SK-N-SH (cell line): ENCODE measurements around the gene TRPM3. TPM values are rescaled to one million over a fixed set of nuclear protein-coding genes. Genes with fewer than 3 reads are reported as not detected.

Experiments
- CTCF ChIA-PET: fragments of 300-600, 350-600 bp; formaldehyde crosslinking; extraction: SDS; loops from one replicate; lab custom pipeline; 2021; lab: Yijun Ruan, JAX
- POLR2A ChIA-PET: fragments of 350-600 bp; sonication (Branson Sonifier 250); formaldehyde crosslinking; extraction: SDS; loops from one replicate; lab custom pipeline; 2020; ENCODE audit warnings: antibody characterized with exemption, inconsistent platforms; lab: Yijun Ruan, JAX
- DNase-seq: peaks from one replicate; pipeline ENCODE4 v3.0.0; 2012
- H2AFZ ChIP-seq: fragments of 200-600 bp; sonication (generic); 2 replicates; pipeline ENCODE4 v1.8.1; 2016; ENCODE audit warnings: antibody characterized with exemption, mild to moderate bottlenecking, low read depth
- H3F3A ChIP-seq: fragments of 200-600 bp; sonication (generic); replicated peaks from 2 replicates; pipeline ENCODE3; 2016; ENCODE audit warnings: antibody characterized with exemption, mild to moderate bottlenecking; ENCODE audit not compliant: insufficient read depth
- H3K27ac ChIP-seq, 2 experiments: fragments of 200-500 bp in 1 of 2; fragments of 200-600 bp in 1 of 2; sonication (Bioruptor generic) in 1 of 2; sonication (generic), shearing (Covaris generic) in 1 of 2; 2 replicates each; pipeline versions ENCODE4 v1.5.1 to v1.6.1; 2014 to 2016; ENCODE audit warnings: low read depth in 2 of 2, inconsistent platforms in 1 of 2, low read length in 1 of 2, mild to moderate bottlenecking in 1 of 2, mixed read lengths in 1 of 2
- H3K27me3 ChIP-seq: fragments of 200-600 bp; sonication (generic), shearing (Covaris generic); 2 replicates; pipeline ENCODE4 v1.6.1; 2016; ENCODE audit warnings: mixed run types; ENCODE audit not compliant: insufficient read depth
- H3K36me3 ChIP-seq, 2 experiments: fragments of 200-500 bp in 1 of 2; fragments of 200-600 bp in 1 of 2; sonication (Bioruptor generic) in 1 of 2; sonication (generic) in 1 of 2; replicated peaks in 1 of 2; 2 replicates each; pipeline versions ENCODE3 to v1.5.1; 2014 to 2016; ENCODE audit warnings: low read length in 1 of 2, mild to moderate bottlenecking in 1 of 2; ENCODE audit not compliant: insufficient read depth in 2 of 2, control insufficient read depth in 1 of 2
- H3K4me1 ChIP-seq, 2 experiments: fragments of 200-500 bp in 1 of 2; fragments of 200-600 bp in 1 of 2; sonication (Bioruptor generic) in 1 of 2; sonication (generic), shearing (Covaris generic) in 1 of 2; 2 replicates each; pipeline versions ENCODE4 v1.5.1 to v1.6.1; 2014 to 2016; ENCODE audit warnings: low read depth in 1 of 2, low read length in 1 of 2, mixed run types in 1 of 2; ENCODE audit not compliant: insufficient read depth in 2 of 2, control insufficient read depth in 1 of 2
- H3K4me2 ChIP-seq: fragments of 200-600 bp; sonication (generic), shearing (Covaris generic); 2 replicates; pipeline ENCODE4 v1.6.1; 2017; ENCODE audit warnings: mixed run types
- H3K4me3 ChIP-seq, 2 experiments: fragments of 200-500 bp in 1 of 2; fragments of 200-600 bp in 1 of 2; sonication (Bioruptor generic) in 1 of 2; sonication (generic), shearing (Covaris generic) in 1 of 2; 2 replicates each; pipeline versions ENCODE4 v1.5.1 to v1.8.1; 2014 to 2016; ENCODE audit warnings: low read depth in 2 of 2, inconsistent platforms in 1 of 2, low read length in 1 of 2, mild to moderate bottlenecking in 1 of 2, mixed read lengths in 1 of 2, moderate library complexity in 1 of 2
- H3K79me2 ChIP-seq: fragments of 200-600 bp; sonication (generic); 2 replicates; pipeline ENCODE4 v1.8.1; 2017; ENCODE audit warnings: mild to moderate bottlenecking; ENCODE audit not compliant: insufficient read depth
- H3K9ac ChIP-seq: fragments of 200-600 bp; sonication (generic); 2 replicates; pipeline ENCODE4 v1.6.1; 2017; ENCODE audit warnings: mixed run types
- H3K9me2 ChIP-seq: fragments of 200-600 bp; sonication (generic); 2 replicates; pipeline ENCODE4 v1.6.1; 2017; ENCODE audit warnings: mixed run types
- H3K9me3 ChIP-seq: fragments of 200-600 bp; sonication (generic); 2 replicates; pipeline ENCODE4 v1.6.1; 2017; ENCODE audit warnings: mixed run types, mild to moderate bottlenecking, moderate library complexity
- H4K20me1 ChIP-seq: fragments of 200-600 bp; sonication (generic); 2 replicates; pipeline ENCODE4 v1.6.1; 2017; ENCODE audit warnings: mild to moderate bottlenecking, mixed run types; ENCODE audit not compliant: insufficient read depth
- CTCF ChIP-seq: fragments of 200-600 bp; sonication (generic); IDR thresholded peaks from 2 replicates; pipeline ENCODE4 v1.6.1; 2017; ENCODE audit warnings: antibody characterized with exemption, mild to moderate bottlenecking, moderate library complexity
- JUND ChIP-seq: IDR thresholded peaks from 2 replicates; pipeline ENCODE4 v1.4.0; 2012
- MEF2A ChIP-seq: IDR thresholded peaks from 2 replicates; pipeline ENCODE4 v1.4.0; 2012; ENCODE audit warnings: low read depth, borderline replicate concordance
- PBX3 ChIP-seq: IDR thresholded peaks from 2 replicates; pipeline ENCODE4; 2012
- POLR2AphosphoS5 ChIP-seq: IDR thresholded peaks from 2 replicates; pipeline ENCODE4 v1.6.1; 2012; ENCODE audit warnings: low read depth, low read length
- RAD21 ChIP-seq: IDR thresholded peaks from 2 replicates; pipeline ENCODE4 v1.6.1; 2012; ENCODE audit warnings: mild to moderate bottlenecking, low read length
- SMC3 ChIP-seq: IDR thresholded peaks from 2 replicates; pipeline ENCODE4 v1.6.1; 2012; ENCODE audit warnings: low read depth, low read length, improper control_type of control experiment
- TAF1 ChIP-seq: IDR thresholded peaks from 2 replicates; pipeline ENCODE4 v1.6.1; 2012; ENCODE audit warnings: low read depth, mild to moderate bottlenecking, low read length, moderate library complexity, borderline replicate concordance
- TEAD4 ChIP-seq: IDR thresholded peaks from 2 replicates; pipeline ENCODE4 v1.4.0; 2012; ENCODE audit warnings: mild to moderate bottlenecking, borderline replicate concordance; ENCODE audit not compliant: insufficient read depth
- USF1 ChIP-seq: IDR thresholded peaks from 2 replicates; pipeline ENCODE4 v1.4.0; 2012; ENCODE audit warnings: low read depth, borderline replicate concordance
- USF2 ChIP-seq: fragments of 150-350 bp; IDR thresholded peaks from 2 replicates; pipeline ENCODE4 v1.6.1; 2017; ENCODE audit warnings: antibody characterized with exemption, low read length, low read depth, borderline replicate concordance
- YY1 ChIP-seq: IDR thresholded peaks from 2 replicates; pipeline ENCODE4 v1.4.0; 2012; ENCODE audit warnings: low read depth, mild to moderate bottlenecking
- WGBS: methylation state at CpG from one replicate; pipeline ENCODE4 v1.1.6; 2017; ENCODE audit warnings: low lambda C conversion rate; 5-methylcytosine and 5-hydroxymethylcytosine counted together
- polyA plus RNA-seq, 3 experiments: library from polyadenylated mRNA; depleted of rRNA; stranded (reverse); fragments of >200 nt; gene quantifications; 2 replicates each; pipeline ENCODE4 v1.2.3, GENCODE V29; 2012
- TF ChIP-seq, protein P1 (sequence below): IDR thresholded peaks from 2 replicates; pipeline ENCODE4 v1.4.0; 2012; ENCODE audit warnings: low read depth, borderline replicate concordance

TRPM3 gene
- polyA plus RNA-seq, 1 of the 3 experiments (the other 2 are of a cell fraction): not detected

GRCh38 chr9:70494221-70494620 is 627.2 kb downstream of the TRPM3 start:
- no peaks in the 10 kb centered on the region for H3K4me1 ChIP-seq
- no peak overlapping the region for H2AFZ ChIP-seq
- no peaks in the 10 kb centered on the region for H3K79me2 ChIP-seq
- no peak for TF ChIP-seq YY1
- no peaks in the 10 kb centered on the region for H3K36me3 ChIP-seq
- no peak overlapping the region for H3K27ac ChIP-seq
- no peaks in the 10 kb centered on the region for H4K20me1 ChIP-seq
- CTCF ChIA-PET: no interaction called here
- H3K4me2 ChIP-seq: no peak overlapping the region
- no peaks in the 10 kb centered on the region for H3K9me2 ChIP-seq
- no peak overlapping the region for H3K9ac ChIP-seq
- 62% methylated on average over 5 of the region's 5 CpGs for WGBS
- H3K27me3 ChIP-seq: no peaks in the 10 kb centered on the region
- no peaks in the 10 kb centered on the region for H3F3A ChIP-seq
- POLR2A ChIA-PET: no interaction called here
- no peaks in the 10 kb centered on the region for H3K9me3 ChIP-seq
- no peak for DNase-seq
- H3K4me3 ChIP-seq: no peak overlapping the region

GRCh38 chr9:70493029-70493428 is 628.4 kb downstream of the TRPM3 start:
- DNase-seq: no peak
- CTCF ChIA-PET: interaction anchor here (0.8 to 1.2 kb wide), 2 partner anchors 8 to 152 kb away, joined by 3 read pairs; no protein-coding TSS in a partner anchor
- no peak overlapping the region for H3K27ac ChIP-seq
- no peaks in the 10 kb centered on the region for H4K20me1 ChIP-seq
- H3K27me3 ChIP-seq: no peaks in the 10 kb centered on the region
- no peak overlapping the region for H2AFZ ChIP-seq
- no peaks in the 10 kb centered on the region for H3K9me3 ChIP-seq
- no peaks in the 10 kb centered on the region for H3K4me1 ChIP-seq
- H3K79me2 ChIP-seq: no peaks in the 10 kb centered on the region
- no peaks in the 10 kb centered on the region for H3F3A ChIP-seq
- H3K36me3 ChIP-seq: no peaks in the 10 kb centered on the region
- H3K4me2 ChIP-seq: no peak overlapping the region
- no peak for TF ChIP-seq JUND
- TF ChIP-seq TEAD4: no peak
- TF ChIP-seq CTCF: no peak
- no peak for TF ChIP-seq TAF1
- no peak for TF ChIP-seq PBX3
- TF ChIP-seq POLR2AphosphoS5: no peak
- no peak for TF ChIP-seq RAD21
- TF ChIP-seq SMC3: no peak
- H3K9me2 ChIP-seq: no peaks in the 10 kb centered on the region
- WGBS: 84% methylated on average over 9 of the region's 9 CpGs
- H3K9ac ChIP-seq: no peak overlapping the region
- POLR2A ChIA-PET: no interaction called here
- H3K4me3 ChIP-seq: no peak overlapping the region

GRCh38 chr9:70492319-70492777 is 629.1 kb downstream of the TRPM3 start:
- no peaks in the 10 kb centered on the region for H3K4me1 ChIP-seq
- no peak overlapping the region for H3K9ac ChIP-seq
- no peaks in the 10 kb centered on the region for H3K9me3 ChIP-seq
- WGBS: 71% methylated on average over 1 of the region's 2 CpGs
- H3K36me3 ChIP-seq: no peaks in the 10 kb centered on the region
- no peak overlapping the region for H3K4me2 ChIP-seq
- H2AFZ ChIP-seq: no peak overlapping the region
- H3K27me3 ChIP-seq: no peaks in the 10 kb centered on the region
- H3K79me2 ChIP-seq: no peaks in the 10 kb centered on the region
- CTCF ChIA-PET: interaction anchor here (1.2 to 1.4 kb wide), 3 partner anchors 18 to 151 kb away, joined by 3 read pairs; no protein-coding TSS in a partner anchor
- DNase-seq: no peak
- no peaks in the 10 kb centered on the region for H4K20me1 ChIP-seq
- H3K9me2 ChIP-seq: no peaks in the 10 kb centered on the region
- no peaks in the 10 kb centered on the region for H3F3A ChIP-seq
- no peak overlapping the region for H3K27ac ChIP-seq
- no peak overlapping the region for H3K4me3 ChIP-seq
- POLR2A ChIA-PET: no interaction called here
- TF ChIP-seq, protein P1, sequence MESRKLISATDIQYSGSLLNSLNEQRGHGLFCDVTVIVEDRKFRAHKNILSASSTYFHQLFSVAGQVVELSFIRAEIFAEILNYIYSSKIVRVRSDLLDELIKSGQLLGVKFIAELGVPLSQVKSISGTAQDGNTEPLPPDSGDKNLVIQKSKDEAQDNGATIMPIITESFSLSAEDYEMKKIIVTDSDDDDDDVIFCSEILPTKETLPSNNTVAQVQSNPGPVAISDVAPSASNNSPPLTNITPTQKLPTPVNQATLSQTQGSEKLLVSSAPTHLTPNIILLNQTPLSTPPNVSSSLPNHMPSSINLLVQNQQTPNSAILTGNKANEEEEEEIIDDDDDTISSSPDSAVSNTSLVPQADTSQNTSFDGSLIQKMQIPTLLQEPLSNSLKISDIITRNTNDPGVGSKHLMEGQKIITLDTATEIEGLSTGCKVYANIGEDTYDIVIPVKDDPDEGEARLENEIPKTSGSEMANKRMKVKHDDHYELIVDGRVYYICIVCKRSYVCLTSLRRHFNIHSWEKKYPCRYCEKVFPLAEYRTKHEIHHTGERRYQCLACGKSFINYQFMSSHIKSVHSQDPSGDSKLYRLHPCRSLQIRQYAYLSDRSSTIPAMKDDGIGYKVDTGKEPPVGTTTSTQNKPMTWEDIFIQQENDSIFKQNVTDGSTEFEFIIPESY: no peak
- TF ChIP-seq MEF2A: no peak
- no peak for TF ChIP-seq CTCF
- no peak for TF ChIP-seq USF2
- no peak for TF ChIP-seq USF1
